Measurements from ENCODE around the gene LPGAT1.

- no peak for TF ChIP-seq POLR2A (IDR thresholded peaks at IDR 0.05)
- TF ChIP-seq, protein P1, sequence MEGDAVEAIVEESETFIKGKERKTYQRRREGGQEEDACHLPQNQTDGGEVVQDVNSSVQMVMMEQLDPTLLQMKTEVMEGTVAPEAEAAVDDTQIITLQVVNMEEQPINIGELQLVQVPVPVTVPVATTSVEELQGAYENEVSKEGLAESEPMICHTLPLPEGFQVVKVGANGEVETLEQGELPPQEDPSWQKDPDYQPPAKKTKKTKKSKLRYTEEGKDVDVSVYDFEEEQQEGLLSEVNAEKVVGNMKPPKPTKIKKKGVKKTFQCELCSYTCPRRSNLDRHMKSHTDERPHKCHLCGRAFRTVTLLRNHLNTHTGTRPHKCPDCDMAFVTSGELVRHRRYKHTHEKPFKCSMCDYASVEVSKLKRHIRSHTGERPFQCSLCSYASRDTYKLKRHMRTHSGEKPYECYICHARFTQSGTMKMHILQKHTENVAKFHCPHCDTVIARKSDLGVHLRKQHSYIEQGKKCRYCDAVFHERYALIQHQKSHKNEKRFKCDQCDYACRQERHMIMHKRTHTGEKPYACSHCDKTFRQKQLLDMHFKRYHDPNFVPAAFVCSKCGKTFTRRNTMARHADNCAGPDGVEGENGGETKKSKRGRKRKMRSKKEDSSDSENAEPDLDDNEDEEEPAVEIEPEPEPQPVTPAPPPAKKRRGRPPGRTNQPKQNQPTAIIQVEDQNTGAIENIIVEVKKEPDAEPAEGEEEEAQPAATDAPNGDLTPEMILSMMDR (IDR thresholded peaks at IDR 0.05) = no peak
These were observed 40.7 kb downstream of the LPGAT1 start for GRCh38 chr1:211789641-211790464.
